C4-2B (cell line): ENCODE results near the gene PACSIN2.

Experiments used
- H3K27ac ChIP-seq: fragments of 450-650 bp; 2 replicates; pipeline ENCODE4 v1.5.1; 2017
- CTCF ChIP-seq: fragments of 450-650 bp; conservative IDR thresholded peaks from 2 replicates; pipeline ENCODE4 v1.5.1; 2017; ENCODE audit warnings: mild to moderate bottlenecking
- ZFX ChIP-seq: fragments of 450-650 bp; IDR thresholded peaks from 2 replicates; pipeline ENCODE4 v1.6.1; 2017

PACSIN2 gene

GRCh38 chr22:42969348-42969975 is 45.5 kb downstream of the PACSIN2 start:
- TF ChIP-seq CTCF (no peak), ZFX (no peak)
- no peak overlapping the region for H3K27ac ChIP-seq

GRCh38 chr22:42967933-42968332 is 47.0 kb downstream of the PACSIN2 start:
- TF ChIP-seq ZFX (no peak), CTCF (no peak)
- H3K27ac ChIP-seq, result no peak overlapping the region

- H3K27ac ChIP-seq, result no peak overlapping the region
- TF ChIP-seq ZFX (no peak), CTCF (no peak)
Measured at GRCh38 chr22:42967005-42967404, 47.9 kb downstream of the PACSIN2 start.

- no peak overlapping the region for H3K27ac ChIP-seq
- TF ChIP-seq ZFX, result no peak
Measured at GRCh38 chr22:42966497-42966896, 48.5 kb downstream of the PACSIN2 start.

GRCh38 chr22:42964994-42965699 is 49.8 kb downstream of the PACSIN2 start:
- no peak for TF ChIP-seq CTCF
- no peak for TF ChIP-seq ZFX
- H3K27ac ChIP-seq, result no peak overlapping the region

- peak overlapping the region; percentile 84 for H3K27ac ChIP-seq
- TF ChIP-seq CTCF (no peak), ZFX (no peak)
Measured at GRCh38 chr22:42963231-42963595, 51.7 kb downstream of the PACSIN2 start.

GRCh38 chr22:42962295-42963230 is 52.4 kb downstream of the PACSIN2 start:
- TF ChIP-seq ZFX, result no peak
- no peak for TF ChIP-seq CTCF
- H3K27ac ChIP-seq, result peak overlapping the region; percentile 84
